WI38 (cell line): ENCODE measurements around the gene IL15RA.
"Not testable (repeated sequence)": the region's sequence is repeated elsewhere in the genome, so short reads cannot be mapped to it uniquely, and the experiment has no call there.

Source experiments
- H3K4me3 ChIP-seq: 2 replicates; pipeline ENCODE4 v1.5.1; 2011; ENCODE audit warnings: low read depth, mild to moderate bottlenecking, control low read depth, low read length
- CTCF ChIP-seq: IDR thresholded peaks from 2 replicates; pipeline ENCODE4 v1.5.1; 2012; ENCODE audit warnings: low read depth, mild to moderate bottlenecking, control low read depth, low read length

Gene IL15RA

GRCh38 chr10:5961405-5962100 lies 15.8 kb downstream of the IL15RA start:
- H3K4me3 ChIP-seq = no peak overlapping the region
- TF ChIP-seq CTCF = no peak

- not testable (repeated sequence) for H3K4me3 ChIP-seq
Observed at GRCh38 chr10:5960973-5961275, 16.4 kb downstream of the IL15RA start.

- no peak for TF ChIP-seq CTCF
- no peak overlapping the region for H3K4me3 ChIP-seq
Observed at GRCh38 chr10:5960070-5960972, 17.0 kb downstream of the IL15RA start.

- no peak overlapping the region for H3K4me3 ChIP-seq
- no peak for TF ChIP-seq CTCF
Observed at GRCh38 chr10:5959581-5960069, 17.7 kb downstream of the IL15RA start.

- no peak for TF ChIP-seq CTCF
- H3K4me3 ChIP-seq = no peak overlapping the region
Observed at GRCh38 chr10:5959142-5959541, 18.2 kb downstream of the IL15RA start.

- no peak for TF ChIP-seq CTCF
- no peak overlapping the region for H3K4me3 ChIP-seq
Observed at GRCh38 chr10:5958675-5959074, 18.7 kb downstream of the IL15RA start.

- no peak overlapping the region for H3K4me3 ChIP-seq
Observed at GRCh38 chr10:5958077-5958476, 19.3 kb downstream of the IL15RA start.

More at GRCh38 chr10:5958077-5958476, 19.3 kb downstream of the IL15RA start:
- TF ChIP-seq CTCF = no peak
